ENCODE results near the gene ASAP2. TPM values are rescaled to one million over a fixed set of nuclear protein-coding genes. Genes with fewer than 3 reads are reported as not detected.

The ASAP2 gene
- total RNA-seq, 3 donors from 2014 or later, result 50.4 to 84.1 (median 50.5) TPM

GRCh38 chr2:9221223-9221622, 14.6 kb downstream of the ASAP2 start:
- Histone ChIP-seq H3K36me3 (ENCODE audit: low read depth) (no peaks in the 10 kb centered on the region), H3K9me3 (no peaks in the 10 kb centered on the region), H3K4me3 (no peak overlapping the region), H3K4me1 (ENCODE audit: low read depth) (no peaks in the 10 kb centered on the region)
- no peak for DNase-seq
- no peak for TF ChIP-seq CTCF (IDR thresholded peaks at IDR 0.05)
- intact Hi-C loops (cut with DNase I, micrococcal nuclease), result no loop called here
- ATAC-seq, result no peak

GRCh38 chr2:9222239-9222892, 15.8 kb downstream of the ASAP2 start:
- no peak overlapping the region for H3K4me3 ChIP-seq
- TF ChIP-seq CTCF (IDR thresholded peaks at IDR 0.05), result no peak
- H3K9me3 ChIP-seq, result no peaks in the 10 kb centered on the region
- DNase-seq (no peak), ATAC-seq (no peak)
- H3K4me1 ChIP-seq (ENCODE audit: low read depth), result no peaks in the 10 kb centered on the region
- no peaks in the 10 kb centered on the region for H3K36me3 ChIP-seq (ENCODE audit: low read depth)
- intact Hi-C loops (cut with DNase I, micrococcal nuclease), result no loop called here

DNA sequence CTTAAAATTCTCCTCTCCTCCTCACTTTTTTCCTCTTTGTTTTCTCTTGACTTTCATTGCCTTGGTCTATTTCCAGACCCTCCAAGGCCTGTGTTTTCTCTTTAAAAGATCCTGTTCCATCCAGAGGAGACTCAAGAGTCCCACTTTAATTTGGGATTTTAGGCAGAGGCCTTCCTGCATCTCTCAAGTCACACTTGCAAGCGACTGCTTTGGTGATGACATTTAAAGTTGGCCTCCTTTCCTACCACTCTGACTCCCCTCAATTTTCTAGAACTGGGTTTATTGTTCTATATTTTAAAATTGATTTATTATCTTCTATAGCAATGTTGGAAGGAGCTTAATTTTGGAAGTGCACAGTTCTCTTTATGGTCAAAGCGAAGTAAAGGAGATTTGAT, 16.3 kb downstream of the ASAP2 start:
- Histone ChIP-seq H3K9me3 (no peaks in the 10 kb centered on the region), H3K36me3 (ENCODE audit: low read depth) (no peaks in the 10 kb centered on the region), H3K4me3 (no peak overlapping the region), H3K4me1 (ENCODE audit: low read depth) (no peaks in the 10 kb centered on the region)
- DNase-seq (no peak), ATAC-seq (no peak)
- intact Hi-C loops (cut with DNase I, micrococcal nuclease), result no loop called here
- TF ChIP-seq CTCF (IDR thresholded peaks at IDR 0.05), result no peak

GRCh38 chr2:9225806-9226205, 19.2 kb downstream of the ASAP2 start:
- no peak overlapping the region for H3K4me3 ChIP-seq
- DNase-seq (no peak), ATAC-seq (no peak)
- H3K9me3 ChIP-seq, result no peaks in the 10 kb centered on the region
- intact Hi-C loops (cut with DNase I, micrococcal nuclease), result no loop called here
- H3K36me3 ChIP-seq (ENCODE audit: low read depth), result no peaks in the 10 kb centered on the region
- peaks cover 4% of the 10 kb centered on the region for H3K4me1 ChIP-seq (ENCODE audit: low read depth)
- TF ChIP-seq CTCF (IDR thresholded peaks at IDR 0.05), result no peak

DNA sequence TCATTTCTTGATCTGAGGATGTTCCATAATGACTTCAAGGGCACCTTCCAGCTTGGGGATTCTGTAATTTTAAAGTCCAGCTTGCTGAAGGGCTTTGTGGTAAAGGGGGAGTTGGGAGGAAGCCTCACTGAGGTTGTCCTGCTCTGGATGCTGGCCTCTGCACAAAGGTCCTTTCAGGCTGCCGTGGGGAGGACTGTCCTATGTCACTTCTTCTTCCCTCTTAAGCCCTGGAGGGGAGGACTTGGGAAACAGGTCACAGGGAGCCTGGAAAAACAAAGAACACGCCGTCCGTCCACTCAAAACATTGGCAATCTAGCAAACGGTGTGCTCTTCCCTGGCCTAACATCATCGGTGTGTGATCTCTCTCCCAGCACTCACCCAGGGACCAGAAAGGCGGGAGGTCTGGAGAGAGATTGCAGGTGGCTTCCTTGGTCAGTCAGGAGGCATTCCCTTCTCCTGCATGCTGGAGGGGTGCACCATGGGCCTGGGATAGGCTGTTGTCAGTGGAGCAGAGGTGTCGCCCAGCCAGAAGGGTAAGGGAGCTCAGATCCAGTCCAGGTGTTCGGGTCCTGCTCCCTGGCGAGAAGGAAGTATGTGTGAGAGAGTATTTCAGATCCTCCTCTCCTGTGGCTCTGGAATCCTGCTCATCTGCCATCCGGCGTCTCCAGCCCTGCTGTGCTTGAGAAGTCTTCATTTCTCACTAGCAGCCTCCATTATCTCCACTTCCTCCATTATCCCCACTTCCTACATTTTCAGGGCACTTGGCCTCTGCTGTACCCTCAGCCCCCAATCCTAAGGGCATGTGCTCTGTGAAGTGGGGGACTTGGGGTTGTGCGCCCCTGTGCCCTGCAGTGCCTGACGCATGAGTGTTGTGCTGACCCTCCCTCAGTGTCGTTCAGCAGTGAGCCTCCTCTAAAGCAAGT, 20.1 kb downstream of the ASAP2 start:
- Histone ChIP-seq H3K9me3 (no peaks in the 10 kb centered on the region), H3K4me1 (ENCODE audit: low read depth) (peaks cover 7% of the 10 kb centered on the region), H3K36me3 (ENCODE audit: low read depth) (no peaks in the 10 kb centered on the region), H3K4me3 (no peak overlapping the region)
- ATAC-seq (no peak), DNase-seq (no peak)
- intact Hi-C loops (cut with DNase I, micrococcal nuclease), result no loop called here
- TF ChIP-seq CTCF (IDR thresholded peaks at IDR 0.05), result no peak

All from mucosa of descending colon (tissue), 3 donors.